NCI-H748 (cell line): ENCODE results near the gene HDAC11.
"Not testable (repeated sequence)": the region's sequence is repeated elsewhere in the genome, so short reads cannot be mapped to it uniquely, and the experiment has no call there.

Experiments used
- DNase-seq: peaks from one replicate; lab custom pipeline; 2025; ENCODE audit not compliant: unreplicated experiment; lab: John Stamatoyannopoulos, UW

The HDAC11 gene

DNA sequence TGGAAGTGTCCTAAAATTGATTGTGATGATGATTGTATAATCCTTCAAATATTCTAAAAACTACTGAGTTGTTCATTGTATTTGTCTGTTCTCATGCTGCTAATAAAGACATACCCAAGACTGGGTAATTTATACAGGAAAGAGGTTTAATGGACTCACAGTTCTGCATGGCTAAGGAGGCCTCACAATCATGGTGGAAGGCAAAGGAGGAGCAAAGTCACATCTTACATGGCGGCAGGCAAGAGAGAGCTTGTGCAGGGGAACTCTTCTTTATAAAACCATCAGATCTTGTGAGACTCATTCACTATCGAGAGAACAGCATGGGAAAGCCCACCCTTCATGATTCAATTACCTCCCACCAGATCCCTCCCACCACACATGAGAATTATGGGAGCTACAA, 41.6 kb downstream of the HDAC11 start:
- DNase-seq: not testable (repeated sequence)

DNA sequence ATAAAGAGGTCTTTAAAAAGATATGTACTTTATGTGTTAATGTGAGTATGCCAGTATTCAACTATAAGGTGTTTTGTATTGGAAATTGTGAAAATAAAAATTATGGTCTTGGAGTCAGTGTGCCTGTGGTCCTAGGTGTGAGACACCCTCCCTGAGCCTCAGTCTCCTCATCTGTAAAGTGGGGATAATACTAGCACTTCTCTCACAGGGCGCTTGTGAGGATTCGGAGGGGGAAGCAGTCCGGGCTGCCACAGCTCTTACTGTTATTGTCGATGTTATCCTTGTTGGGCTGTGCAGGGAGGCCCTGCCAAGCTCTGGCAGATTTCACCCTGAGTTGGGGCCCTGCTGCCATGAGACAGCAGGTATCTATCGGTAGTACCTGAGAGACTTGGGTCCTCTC, 42.1 kb downstream of the HDAC11 start:
- no peak for DNase-seq

DNA sequence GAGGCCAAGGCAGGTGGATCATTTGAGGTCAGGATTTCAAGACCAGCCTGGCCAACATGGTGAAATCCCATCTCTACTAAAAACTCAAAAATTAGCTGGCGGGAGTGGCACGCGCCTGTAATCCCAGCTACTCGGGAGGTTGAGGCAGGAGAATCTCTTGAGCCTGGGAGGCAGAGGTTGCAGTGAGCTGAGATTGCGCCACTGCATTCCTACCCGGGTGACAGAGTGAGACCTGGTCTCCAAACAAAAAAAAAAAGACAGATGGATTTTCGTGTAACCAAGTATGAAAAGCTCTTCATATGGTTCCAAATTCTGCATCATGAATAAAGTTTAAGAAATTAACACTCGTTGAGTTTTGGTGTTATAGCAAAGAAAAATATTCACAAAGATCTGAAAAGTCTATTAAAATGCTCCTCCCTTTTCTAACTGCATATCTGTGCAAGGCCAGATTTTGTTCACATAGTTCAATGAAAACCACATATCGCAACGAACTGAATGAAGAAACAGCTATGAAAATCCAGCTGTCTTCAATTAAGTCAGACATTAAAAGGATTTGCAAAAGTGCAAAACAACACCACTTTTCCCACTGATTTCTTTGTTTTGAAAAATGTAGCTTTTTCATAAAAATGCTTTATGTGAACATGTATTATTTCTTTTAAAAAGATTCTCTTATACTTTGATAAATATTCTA, 45.0 kb downstream of the HDAC11 start:
- DNase-seq: no peak

DNA sequence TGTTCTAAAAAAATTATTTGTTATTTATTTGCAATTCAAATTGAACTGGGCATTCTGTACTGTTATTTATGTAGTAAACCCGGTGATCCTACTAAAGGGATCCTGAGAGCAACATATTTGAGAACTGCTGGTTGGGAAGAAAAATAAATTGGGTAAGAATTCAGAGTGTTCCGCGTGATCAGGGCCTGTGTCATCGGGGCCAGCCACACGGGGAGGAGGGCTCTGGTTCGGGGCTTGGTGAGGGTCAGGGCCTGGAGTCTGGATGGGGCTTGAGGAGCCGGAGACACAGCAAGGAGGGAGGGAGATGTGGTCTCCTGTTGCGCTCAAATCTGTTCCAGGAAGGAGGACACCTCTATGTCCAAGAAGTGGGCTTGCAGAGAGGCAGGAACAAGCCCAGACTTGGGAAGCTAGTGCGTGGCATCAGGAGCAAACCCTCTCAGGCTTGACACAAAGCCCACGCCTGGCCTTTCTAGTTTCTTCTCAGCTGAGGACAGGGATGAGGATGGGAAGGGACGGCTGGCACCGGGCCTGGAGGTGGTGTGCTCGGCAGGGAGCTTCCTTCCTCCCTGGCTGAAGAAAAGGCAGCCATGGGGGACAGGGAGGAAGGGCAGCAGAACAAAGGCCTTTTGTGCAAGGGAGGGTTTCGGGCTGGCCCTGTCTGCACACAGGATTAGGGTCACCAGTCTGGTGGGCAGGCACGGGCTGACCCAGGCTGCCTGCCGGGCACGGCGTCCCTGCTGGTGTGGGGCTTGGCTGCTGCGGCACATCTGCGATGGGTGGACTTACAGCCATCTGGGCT, 45.9 kb downstream of the HDAC11 start:
- DNase-seq: no peak

DNA sequence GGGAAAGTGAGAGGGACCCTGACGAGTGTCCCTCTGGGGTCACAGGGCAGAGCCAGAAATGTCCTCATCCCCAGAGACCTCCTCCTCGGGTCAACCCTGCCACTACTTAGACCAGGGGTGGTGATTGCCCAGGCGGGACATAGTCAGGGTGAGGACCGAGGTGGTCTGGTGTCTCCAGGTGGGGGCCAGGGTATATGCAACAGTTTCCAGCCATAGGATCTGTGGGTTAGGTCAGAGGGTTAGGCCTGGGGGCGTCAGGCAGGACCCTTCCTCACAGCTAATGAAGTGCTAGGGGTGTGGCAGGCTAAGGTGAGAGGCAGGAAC, 46.5 kb downstream of the HDAC11 start:
- no peak for DNase-seq

DNA sequence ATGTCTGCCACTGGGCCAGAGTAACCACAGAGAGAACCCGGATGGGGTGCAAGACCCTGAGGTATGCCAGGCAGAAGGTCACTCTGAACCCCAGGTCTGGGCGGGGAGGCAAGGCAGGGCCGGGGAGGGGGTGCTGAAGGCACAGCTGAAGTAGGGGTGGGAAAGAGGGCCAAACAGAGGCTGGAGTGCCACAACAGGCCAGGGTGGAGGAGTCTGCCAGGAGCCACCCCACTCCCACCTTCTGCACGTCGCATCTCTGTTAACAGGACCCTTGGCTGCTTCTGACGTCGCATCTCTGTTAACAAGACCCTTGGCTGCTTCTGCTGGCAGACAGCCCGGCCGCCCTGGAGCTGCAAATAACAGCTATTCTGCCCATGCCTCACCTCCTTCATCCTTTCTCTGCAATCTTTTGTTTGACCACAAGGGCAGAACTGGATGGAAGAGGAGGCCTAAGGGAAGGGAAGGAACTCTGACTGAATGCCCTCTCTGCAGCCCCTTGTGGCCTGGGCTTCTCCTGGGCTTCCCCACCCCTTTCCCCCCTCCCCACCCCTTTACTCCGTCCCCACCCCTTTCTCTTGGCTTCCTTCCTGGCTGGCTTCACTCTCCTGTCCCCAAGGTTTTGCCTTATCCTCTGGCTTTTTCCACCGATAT, 48.2 kb downstream of the HDAC11 start:
- DNase-seq: peak; percentile 11

DNA sequence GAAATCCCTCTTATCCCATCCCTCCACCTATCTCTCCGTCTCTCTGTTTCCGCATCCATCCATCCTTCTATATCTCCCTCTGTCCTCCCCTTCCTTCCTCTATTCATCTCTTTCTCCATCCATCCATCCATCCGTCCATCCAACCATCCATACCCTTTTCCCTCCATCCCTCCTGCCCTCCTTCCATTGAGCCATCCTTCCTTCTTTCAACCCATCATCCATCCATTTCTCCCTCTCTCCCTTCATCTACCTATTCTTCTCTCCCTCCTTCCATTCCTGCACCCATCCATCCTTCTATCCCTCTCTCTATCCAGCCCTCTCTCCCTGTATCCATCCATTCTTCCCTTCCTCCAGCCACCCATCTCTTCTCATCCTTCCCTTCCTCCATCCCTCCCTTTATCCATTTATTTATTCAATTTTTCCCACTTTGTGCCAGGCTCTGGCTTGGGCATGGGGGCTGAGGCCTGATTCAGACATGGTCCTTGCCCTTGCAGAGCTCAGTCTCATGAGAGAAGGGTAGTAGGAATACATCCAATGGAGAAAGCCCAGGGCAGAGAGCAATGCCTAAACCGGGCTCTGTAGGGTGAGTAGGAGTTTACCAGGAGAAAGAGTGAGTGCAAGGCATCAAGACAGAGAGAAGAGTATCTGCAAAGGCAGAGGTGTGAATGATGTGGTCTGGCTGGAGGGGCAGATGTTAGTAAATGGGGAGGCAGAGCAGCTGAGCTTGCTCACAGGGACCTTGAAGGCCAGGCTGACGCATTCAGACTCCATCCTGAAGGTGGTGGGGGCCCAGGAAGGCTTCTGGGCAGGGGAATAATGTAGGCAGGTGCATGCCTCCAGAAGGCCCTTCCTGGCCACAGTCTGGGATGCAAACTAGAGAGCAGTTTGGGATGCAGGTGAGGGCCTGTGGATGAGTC, 49.3 kb downstream of the HDAC11 start:
- DNase-seq: no peak

DNA sequence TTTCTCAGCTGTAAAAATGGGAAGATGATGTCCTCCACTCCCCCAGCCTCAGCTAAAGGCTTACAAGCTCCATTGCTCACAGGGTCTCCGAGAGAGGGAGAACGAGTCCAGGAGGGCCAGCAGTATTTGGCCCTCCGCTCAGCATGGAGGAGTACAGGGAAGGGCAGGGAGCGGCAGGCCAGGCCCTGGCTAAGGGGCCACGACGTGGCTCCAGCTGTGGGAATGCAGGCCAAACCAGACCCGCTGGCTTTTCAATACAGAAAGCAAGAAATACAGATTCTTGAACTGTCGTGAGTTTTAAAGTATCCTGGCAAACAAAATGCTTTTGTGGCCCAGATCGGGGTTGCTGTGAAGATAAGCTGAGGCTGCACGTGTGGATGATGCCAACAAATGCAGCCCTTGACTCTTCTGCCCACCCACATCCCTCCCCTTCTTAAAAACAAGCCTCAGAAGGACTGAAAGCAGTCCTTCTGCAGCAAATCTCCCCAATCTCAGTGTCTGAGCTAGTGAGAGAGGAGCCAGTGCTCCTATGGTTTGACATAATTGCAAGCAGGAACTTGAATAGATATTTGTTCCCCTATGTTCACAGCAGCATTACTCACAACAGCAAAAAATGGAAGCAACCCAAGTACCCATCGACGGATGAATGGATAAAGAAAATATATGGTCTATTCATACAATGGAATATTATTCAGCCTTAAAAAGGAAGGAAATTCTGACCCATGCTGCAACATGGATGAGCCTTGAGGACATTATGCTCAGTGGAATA, 50.3 kb downstream of the HDAC11 start:
- DNase-seq: no peak

DNA sequence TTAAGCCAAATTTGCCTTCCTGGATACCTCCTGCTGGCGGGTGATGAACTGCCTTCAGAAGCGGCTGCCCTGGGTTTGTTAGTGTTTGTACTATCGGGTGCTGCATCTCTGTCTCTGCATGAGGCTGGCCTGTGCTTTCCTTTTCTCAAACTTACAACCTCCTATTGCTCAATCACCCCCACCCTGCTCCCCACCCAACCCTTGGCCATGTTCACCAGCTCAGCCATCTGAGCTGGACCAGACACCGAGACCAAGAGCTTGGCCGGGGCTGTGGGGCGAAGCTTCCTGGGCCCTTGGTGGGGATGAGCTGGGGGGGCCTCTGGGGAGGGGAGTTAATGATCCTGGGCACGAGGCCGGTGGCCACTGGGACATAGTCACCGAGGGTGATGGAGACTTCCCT, 52.0 kb downstream of the HDAC11 start:
- DNase-seq: no peak

DNA sequence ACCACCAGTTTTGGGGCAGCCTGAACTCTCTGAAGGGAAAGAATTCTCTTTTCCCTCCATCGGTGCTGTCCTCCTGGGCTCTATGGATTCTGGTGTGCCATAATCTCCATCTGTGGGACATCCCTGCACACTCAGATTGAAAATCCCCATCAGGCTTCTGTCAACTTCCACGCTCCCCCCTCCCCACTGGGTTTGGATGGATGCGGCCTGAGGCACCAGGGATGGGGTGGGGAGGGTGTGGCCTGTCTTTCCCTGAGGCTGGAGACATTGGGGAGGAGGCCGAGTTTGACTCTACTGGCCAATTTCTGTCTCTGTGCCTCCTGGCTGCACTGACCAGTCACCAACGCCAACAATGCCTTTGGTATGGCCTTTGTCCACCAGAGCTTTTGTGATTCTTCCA, 52.5 kb downstream of the HDAC11 start:
- no peak for DNase-seq

DNA sequence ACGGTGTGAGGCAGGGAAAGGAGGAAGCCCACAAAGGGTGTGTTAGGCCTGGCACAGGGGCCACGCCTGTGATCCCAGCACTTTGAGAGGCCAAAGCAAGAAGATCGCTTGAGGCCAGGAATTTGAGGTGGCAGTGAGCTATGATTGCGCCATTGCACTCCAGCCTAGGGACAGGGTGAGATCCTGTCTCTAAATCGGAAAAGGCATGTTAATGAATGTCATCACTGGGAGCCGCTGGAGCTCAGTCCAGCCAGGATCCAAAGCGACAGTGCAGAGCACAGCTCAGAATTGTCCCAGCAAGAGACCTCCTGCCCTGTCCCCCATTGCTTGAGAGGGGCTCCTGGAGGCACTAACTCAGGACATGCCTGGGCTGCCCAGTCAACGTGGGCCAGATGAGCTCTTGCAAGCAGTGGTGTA, 53.8 kb downstream of the HDAC11 start:
- DNase-seq: no peak

DNA sequence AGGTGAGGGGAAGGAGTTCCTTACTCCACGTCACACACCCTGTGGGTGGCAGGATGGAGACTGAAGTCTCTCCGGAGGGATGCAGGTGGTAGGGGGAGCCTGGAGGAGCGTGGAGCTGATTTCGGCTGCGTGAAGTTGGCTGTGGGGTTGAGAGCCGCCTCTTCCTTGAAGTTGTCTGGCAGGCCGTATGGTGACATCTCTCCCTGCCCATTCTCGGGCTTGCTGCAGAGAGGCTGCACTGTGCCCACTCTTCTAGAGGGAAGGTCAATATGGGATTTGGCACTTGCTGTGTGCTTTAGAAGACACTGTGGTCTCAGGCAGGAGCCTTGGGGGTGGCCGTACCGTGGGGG, 55.4 kb downstream of the HDAC11 start:
- no peak for DNase-seq

DNA sequence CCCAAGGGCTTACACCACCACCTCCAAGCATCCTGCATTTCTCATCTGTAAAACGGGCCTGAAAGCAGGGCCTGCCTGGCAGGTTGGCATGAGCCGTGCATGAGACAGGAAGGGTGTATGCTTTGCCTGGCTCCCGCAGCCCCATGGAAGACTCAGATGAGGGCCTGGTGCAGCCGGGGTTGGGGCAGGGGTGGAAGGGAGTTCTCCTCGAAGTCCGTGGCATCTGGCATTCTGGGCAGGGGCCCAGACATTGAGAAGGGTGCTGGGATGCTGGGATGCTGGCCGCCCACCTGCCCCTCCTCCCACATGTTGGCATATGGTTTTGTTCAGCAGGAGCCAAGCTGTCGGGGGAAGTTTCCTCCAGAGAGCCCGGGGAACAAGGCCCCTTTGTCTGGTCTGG, 55.8 kb downstream of the HDAC11 start:
- DNase-seq: no peak

DNA sequence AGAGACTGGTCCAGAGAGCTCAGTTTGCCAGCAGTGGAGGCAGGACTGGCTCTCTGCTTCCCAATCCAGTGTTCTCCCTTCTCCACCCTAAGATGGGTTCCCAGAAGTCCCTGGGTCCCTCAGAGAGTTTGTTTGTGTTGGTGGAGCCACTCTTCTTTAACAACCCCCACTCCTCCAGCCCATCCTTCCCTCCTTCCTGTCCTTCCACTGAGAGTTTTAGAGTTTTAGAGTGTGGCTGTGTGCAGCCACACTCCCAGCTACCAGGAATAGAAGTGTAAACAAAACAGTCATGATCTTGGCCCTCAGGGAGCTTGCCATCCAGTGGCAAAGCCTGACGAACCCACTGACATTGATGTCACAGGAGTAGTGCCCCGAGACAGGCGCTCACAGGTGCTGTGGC, 56.3 kb downstream of the HDAC11 start:
- no peak for DNase-seq

DNA sequence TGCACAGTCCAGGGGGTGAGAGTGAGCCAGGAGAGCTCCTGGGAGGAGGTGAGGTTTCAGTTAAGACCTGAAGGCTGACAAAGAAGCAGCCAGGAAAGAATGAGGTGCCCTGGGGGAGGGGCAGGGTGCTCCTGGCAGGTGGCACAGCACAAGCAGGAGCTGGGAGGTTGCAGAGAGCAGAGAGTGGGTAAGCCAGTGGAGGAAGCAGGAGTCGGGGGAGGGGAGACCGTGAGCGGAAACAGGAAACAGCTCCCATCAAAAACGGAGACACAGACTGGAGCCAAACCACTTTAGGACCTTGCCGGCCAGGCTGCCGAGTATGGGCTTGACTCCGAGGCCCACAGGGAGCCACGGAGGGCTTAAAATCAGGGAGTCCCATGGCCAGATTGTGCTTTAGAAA, 56.7 kb downstream of the HDAC11 start:
- DNase-seq: peak; percentile 2

DNA sequence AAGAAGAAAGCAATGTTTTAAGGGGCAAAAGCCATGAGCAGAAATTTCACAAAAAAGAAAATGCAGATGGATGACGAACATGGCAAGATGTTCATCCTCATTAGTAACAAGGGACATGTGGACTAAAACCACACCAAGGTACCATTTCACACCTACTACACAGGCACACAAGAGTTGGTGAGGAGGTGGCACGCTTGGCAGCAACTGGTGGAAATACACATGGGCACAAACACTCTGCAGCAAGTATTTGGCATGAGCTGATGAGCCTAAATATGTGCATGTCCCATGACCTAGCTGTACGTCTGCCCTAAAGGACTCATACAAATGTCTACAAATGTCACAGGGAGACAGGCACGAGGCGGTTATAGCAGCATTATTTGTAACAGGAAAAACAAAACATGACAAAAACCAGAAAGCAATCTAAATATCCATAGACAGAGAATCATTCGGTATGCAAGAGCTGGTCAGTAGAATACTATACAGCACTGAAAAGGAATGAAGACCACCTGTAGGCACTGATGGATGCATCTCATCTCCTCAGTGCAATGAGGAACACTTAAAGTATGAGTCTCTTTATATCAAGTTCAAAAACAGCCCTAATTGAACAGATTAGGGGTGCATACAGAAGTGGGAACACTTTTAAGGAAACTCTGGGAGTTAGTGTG, 57.3 kb downstream of the HDAC11 start:
- DNase-seq: no peak

DNA sequence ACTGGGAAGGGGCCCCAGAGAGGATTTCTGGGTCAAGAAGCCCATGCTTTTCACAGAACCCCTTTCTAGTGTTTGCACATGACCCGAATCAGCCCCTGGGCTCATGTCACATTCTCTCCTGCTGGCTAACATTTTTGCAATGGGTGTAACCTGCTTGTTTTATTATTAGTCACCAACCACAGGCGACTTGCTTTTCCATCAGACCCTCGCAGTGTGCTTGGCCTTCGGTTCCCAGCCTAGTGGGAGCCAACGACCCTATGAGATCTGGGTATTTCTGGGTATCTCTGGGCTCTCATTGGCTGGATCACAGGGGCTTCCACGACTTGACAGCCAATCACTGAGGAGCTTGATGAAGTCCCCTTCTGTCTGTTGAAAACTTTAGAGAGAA, 57.8 kb downstream of the HDAC11 start:
- no peak for DNase-seq

DNA sequence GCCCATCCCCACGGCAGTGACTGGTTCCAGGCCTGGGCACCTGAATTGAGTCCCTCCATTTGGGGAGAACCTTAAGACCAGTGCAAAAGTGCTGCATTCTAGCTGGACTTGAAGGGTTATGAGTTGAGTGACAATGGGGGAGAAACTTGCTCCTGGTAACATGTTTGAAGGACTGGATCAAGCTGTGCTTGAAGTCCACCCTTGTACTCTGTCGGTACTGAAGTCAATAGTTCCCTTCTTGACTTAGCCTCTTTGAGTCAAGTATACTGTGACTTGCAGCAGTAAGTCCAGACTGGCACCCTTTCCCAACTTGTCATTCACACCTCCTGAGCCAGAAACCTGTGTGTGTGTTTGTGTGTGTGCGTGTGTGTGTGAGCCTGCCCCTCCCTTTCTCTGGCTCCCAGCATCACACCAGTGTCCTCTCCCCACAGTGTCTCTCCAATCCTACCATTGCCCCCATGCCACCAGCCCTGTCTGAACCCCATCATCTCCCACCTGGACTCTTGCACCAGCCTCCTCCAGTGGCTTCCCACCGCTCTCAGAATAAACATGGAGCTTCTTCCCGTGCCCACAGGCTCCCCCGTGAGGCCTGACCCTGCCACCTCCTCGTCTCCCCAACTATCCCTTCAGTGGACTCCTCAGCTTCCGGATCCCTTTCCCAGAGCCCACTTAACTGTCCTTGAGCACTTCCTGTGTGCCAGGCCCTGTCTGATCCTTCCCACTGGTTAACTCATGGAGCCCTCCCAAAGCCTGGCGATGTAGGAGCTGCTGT, 58.6 kb downstream of the HDAC11 start:
- no peak for DNase-seq

DNA sequence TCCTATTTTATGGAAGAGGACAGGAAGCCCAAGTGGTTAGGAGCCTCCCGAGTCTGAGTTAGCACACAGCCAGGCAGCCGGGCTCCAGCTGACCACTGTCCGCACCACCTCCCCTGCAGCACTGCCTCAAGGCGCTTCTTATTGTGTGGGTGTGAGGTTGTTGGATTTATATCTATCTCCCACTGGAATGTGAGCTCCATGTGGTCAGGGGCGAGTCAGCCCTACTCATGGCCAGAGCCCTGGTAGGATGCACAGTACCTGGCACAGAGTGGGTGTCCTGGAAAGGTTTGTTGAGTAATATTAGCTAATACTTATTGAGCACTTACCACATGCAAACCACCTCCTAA, 59.2 kb downstream of the HDAC11 start:
- no peak for DNase-seq

DNA sequence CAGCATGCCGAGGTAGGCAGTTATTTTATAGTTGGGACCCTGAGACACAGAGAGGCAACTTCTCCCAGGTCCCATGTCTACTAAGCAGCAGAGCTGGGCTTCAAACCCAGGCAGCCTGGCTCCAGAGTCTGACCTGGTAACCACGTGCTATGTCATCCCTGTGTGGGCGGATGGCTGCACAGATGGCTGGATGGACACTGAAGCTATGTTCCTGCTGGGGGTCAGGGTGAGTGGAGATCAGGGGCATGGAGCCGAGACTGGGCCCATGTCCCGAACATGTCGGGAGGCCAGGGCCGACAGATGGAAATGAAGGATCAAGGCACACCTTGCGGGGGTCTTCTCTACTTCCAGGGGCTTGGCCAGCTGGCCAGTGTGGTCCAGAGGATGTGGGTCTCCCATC, 59.6 kb downstream of the HDAC11 start:
- no peak for DNase-seq
